Keratinocyte (primary cell): ENCODE results near the gene PLXDC2. TPM values are rescaled to one million over a fixed set of nuclear protein-coding genes. Genes with fewer than 3 reads are reported as not detected.

Source experiments
- DNase-seq: peaks from one replicate; pipeline ENCODE4 v3.0.0-alpha.2; 2011; ENCODE audit warnings: low read depth, missing footprints, low spot score
- FAIRE-seq: peaks from 2 replicates; lab custom pipeline; 2011; peaks lifted over from hg19 to GRCh38; lab: Jason Lieb, UNC
- H2AFZ ChIP-seq: 2 replicates; pipeline ENCODE4 v1.6.0; 2012; ENCODE audit warnings: low read length, control low read depth, inconsistent platforms; ENCODE audit not compliant: control insufficient read depth
- H3K27ac ChIP-seq: 2 replicates; pipeline ENCODE4 v1.5.1; 2011; ENCODE audit warnings: low read length; ENCODE audit not compliant: control insufficient read depth, insufficient read depth
- H3K27me3 ChIP-seq: 3 replicates; pipeline ENCODE4 v1.6.0; 2011; ENCODE audit warnings: low read length; ENCODE audit not compliant: control insufficient read depth, insufficient read depth; ENCODE audit errors: extremely low read depth
- H3K36me3 ChIP-seq, 2 experiments: 2 replicates in 1 of 2; 3 replicates in 1 of 2; pipeline ENCODE4 v1.5.1; 2011; ENCODE audit warnings: low read length in 2 of 2, mild to moderate bottlenecking in 1 of 2; ENCODE audit not compliant: control insufficient read depth in 2 of 2, insufficient read depth in 2 of 2; ENCODE audit errors: extremely low read depth in 1 of 2
- H3K4me1 ChIP-seq: 3 replicates; pipeline ENCODE4 v1.5.1; 2011; ENCODE audit warnings: low read length; ENCODE audit not compliant: control insufficient read depth, insufficient read depth; ENCODE audit errors: extremely low read depth
- H3K4me2 ChIP-seq: 3 replicates; pipeline ENCODE4 v1.6.0; 2011; ENCODE audit warnings: low read depth, low read length; ENCODE audit not compliant: control insufficient read depth, insufficient read depth; ENCODE audit errors: extremely low read depth
- H3K4me3 ChIP-seq, 3 experiments: fragments of 200-600 bp in 1 of 3; sonication (generic) in 1 of 3; 2 replicates in 2 of 3; 3 replicates in 1 of 3; pipeline ENCODE4 v1.5.1; 2011 to 2016; ENCODE audit warnings: low read length in 3 of 3, mild to moderate bottlenecking in 3 of 3, control low read depth in 2 of 3, inconsistent platforms in 1 of 3, low read depth in 1 of 3, mixed read lengths in 1 of 3, mixed run types in 1 of 3, moderate library complexity in 1 of 3; ENCODE audit not compliant: control insufficient read depth in 2 of 3, insufficient read depth in 2 of 3; ENCODE audit errors: extremely low read depth in 1 of 3
- H3K79me2 ChIP-seq: 2 replicates; pipeline ENCODE4 v1.6.0; 2012; ENCODE audit warnings: low read length; ENCODE audit not compliant: control insufficient read depth, insufficient read depth
- H3K9ac ChIP-seq: 3 replicates; pipeline ENCODE4 v1.6.0; 2011; ENCODE audit warnings: low read length; ENCODE audit not compliant: control insufficient read depth, insufficient read depth; ENCODE audit errors: extremely low read depth
- H3K9me1 ChIP-seq: 3 replicates; pipeline ENCODE4 v1.6.0; 2011; ENCODE audit warnings: low read length; ENCODE audit not compliant: control insufficient read depth, insufficient read depth; ENCODE audit errors: extremely low read depth
- H3K9me3 ChIP-seq: 2 replicates; pipeline ENCODE4 v1.5.1; 2012; ENCODE audit warnings: low read depth, low read length; ENCODE audit not compliant: control insufficient read depth
- H4K20me1 ChIP-seq: 3 replicates; pipeline ENCODE4 v1.6.0; 2011; ENCODE audit warnings: low read length; ENCODE audit not compliant: control insufficient read depth, insufficient read depth; ENCODE audit errors: extremely low read depth
- EZH2 ChIP-seq: IDR thresholded peaks from one replicate; pipeline ENCODE4 v1.6.1; 2012; ENCODE audit warnings: inconsistent platforms, mild to moderate bottlenecking, low read length, moderate library complexity
- dilution Hi-C: fragments of 300-500 bp; cut with MboI; formaldehyde crosslinking; loops from one replicate; pipeline ENCODE4 v1.7.0; 2020; ENCODE audit warnings: low sequenced_read_pairs; ENCODE audit not compliant: extremely low pct_ligation_motif_present
- polyA plus RNA-seq, 5 experiments: library from polyadenylated mRNA; depleted of rRNA in 3 of 5; stranded (reverse) in 3 of 5; stranded (forward) in 1 of 5; unstranded in 1 of 5; fragments of >200 nt; gene quantifications; 1 replicate in 1 of 5; 2 replicates in 3 of 5; 3 replicates in 1 of 5; pipeline versions ENCODE4 v1.2.1 to v1.2.3, GENCODE V29; 2011 to 2012; ENCODE audit warnings: missing spikeins in 2 of 5, low read depth in 1 of 5, low replicate concordance in 1 of 5
- TF ChIP-seq, protein P1 (sequence below), 3 experiments: IDR thresholded peaks in 1 of 3; conservative IDR thresholded peaks in 1 of 3; optimal IDR thresholded peaks in 1 of 3; 2 replicates in 2 of 3; 3 replicates in 1 of 3; pipeline versions ENCODE3 to v1.5.1; 2011; ENCODE audit warnings: low read length in 3 of 3, mild to moderate bottlenecking in 3 of 3, moderate library complexity in 2 of 3, control low read depth in 1 of 3, inconsistent platforms in 1 of 3; ENCODE audit not compliant: insufficient read depth in 2 of 3; ENCODE audit errors: extremely low read depth in 1 of 3

PLXDC2 gene
- polyA plus RNA-seq, 1 donor (not counting 4 experiments of a cell fraction or from before 2014, with no cell fraction given) = 12.9 TPM

DNA sequence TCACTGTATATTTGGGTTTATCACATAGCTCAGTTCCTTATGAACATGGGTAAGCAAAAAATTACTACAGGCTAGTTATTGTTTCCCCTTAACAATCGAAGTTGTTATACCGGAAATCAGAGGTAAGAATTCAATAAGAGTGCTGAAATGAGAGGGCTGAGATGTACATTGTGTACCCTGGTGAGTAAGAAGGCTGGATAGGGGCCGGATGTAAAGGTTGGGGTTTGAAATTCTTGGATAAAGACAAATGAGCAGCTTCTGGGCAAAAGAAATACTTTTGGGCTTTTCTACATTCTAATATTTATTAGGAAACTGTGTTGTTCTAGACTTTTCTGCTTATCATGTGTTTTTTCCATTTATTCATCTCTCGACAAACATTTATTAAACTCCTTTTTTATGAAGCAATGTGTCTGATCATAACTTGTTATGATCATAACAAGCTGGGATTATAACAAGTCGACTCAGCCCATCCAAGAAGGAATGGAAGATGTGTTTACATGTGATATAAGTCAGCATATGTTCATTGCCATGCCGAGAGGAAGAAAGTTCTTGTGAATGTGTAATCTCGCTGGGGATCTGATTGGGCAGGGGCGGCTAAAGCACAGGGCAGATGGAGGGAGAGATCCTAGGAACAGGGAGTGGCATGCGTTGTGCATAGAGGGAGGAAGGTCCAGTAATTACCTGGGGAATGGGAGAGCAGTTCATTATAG is 155.3 kb downstream of the PLXDC2 start:
- DNase-seq = no peak
- Histone ChIP-seq H3K9me1 (no peaks in the 10 kb centered on the region), H3K4me2 (peak overlapping the region; percentile 41), H3K9ac (no peak overlapping the region), H3K4me3 (no peak overlapping the region), H3K9me3 (no peaks in the 10 kb centered on the region), H3K36me3 (no peaks in the 10 kb centered on the region), H3K4me1 (peaks cover 18% of the 10 kb centered on the region), H4K20me1 (no peaks in the 10 kb centered on the region), H3K27me3 (no peaks in the 10 kb centered on the region), H3K79me2 (no peaks in the 10 kb centered on the region), H3K27ac (peak overlapping the region; percentile 33), H2AFZ (peak overlapping the region; percentile 21)
- dilution Hi-C loops = no loop called here
- TF ChIP-seq, protein P1, sequence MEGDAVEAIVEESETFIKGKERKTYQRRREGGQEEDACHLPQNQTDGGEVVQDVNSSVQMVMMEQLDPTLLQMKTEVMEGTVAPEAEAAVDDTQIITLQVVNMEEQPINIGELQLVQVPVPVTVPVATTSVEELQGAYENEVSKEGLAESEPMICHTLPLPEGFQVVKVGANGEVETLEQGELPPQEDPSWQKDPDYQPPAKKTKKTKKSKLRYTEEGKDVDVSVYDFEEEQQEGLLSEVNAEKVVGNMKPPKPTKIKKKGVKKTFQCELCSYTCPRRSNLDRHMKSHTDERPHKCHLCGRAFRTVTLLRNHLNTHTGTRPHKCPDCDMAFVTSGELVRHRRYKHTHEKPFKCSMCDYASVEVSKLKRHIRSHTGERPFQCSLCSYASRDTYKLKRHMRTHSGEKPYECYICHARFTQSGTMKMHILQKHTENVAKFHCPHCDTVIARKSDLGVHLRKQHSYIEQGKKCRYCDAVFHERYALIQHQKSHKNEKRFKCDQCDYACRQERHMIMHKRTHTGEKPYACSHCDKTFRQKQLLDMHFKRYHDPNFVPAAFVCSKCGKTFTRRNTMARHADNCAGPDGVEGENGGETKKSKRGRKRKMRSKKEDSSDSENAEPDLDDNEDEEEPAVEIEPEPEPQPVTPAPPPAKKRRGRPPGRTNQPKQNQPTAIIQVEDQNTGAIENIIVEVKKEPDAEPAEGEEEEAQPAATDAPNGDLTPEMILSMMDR (optimal IDR thresholded peaks at IDR 0.05 in 1 of 3, IDR thresholded peaks at IDR 0.05 in 1 of 3, conservative IDR thresholded peaks at IDR 0.05 in 1 of 3; ENCODE audit: extremely low read depth in 1 of 3, insufficient read depth in 2 of 3, low read length in 3 of 3) = no peak
- TF ChIP-seq EZH2 = no peak
- peak; percentile 76 for FAIRE-seq

DNA sequence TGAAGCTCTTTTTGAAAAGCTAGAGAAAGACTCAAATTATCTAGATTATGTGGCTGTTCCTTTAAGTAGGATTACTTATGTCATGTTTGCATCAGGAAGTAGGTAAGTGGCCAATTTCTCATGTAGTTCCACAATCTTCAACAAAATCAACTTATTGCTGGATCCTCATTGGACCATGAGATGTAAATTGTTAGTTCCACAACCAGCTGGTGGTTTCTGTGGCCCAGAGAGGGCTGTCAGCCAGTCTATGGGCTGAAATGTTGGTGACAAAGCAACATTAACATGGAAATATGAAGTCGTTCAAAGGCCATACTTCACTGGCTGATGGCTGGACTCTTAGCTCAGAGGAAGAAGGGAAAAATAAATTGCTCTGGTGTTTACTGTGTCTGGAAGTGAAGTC is 157.9 kb downstream of the PLXDC2 start:
- FAIRE-seq = no peak
- dilution Hi-C loops = no loop called here
- Histone ChIP-seq H3K4me1 (peaks cover 18% of the 10 kb centered on the region), H3K79me2 (no peaks in the 10 kb centered on the region), H3K4me2 (no peak overlapping the region), H3K27me3 (no peaks in the 10 kb centered on the region), H4K20me1 (no peaks in the 10 kb centered on the region), H3K4me3 (no peak overlapping the region), H3K9me1 (no peaks in the 10 kb centered on the region), H3K9me3 (no peaks in the 10 kb centered on the region), H3K27ac (no peak overlapping the region), H2AFZ (no peak overlapping the region), H3K9ac (no peak overlapping the region), H3K36me3 (no peaks in the 10 kb centered on the region)
- DNase-seq = no peak
- TF ChIP-seq, protein P1 (optimal IDR thresholded peaks at IDR 0.05 in 1 of 3, IDR thresholded peaks at IDR 0.05 in 1 of 3, conservative IDR thresholded peaks at IDR 0.05 in 1 of 3; ENCODE audit: extremely low read depth in 1 of 3, insufficient read depth in 2 of 3, low read length in 3 of 3) = no peak
- TF ChIP-seq EZH2 = no peak
